Panc1 (cell line): ENCODE measurements around the gene FOXA3. TPM values are rescaled to one million over a fixed set of nuclear protein-coding genes. Genes with fewer than 3 reads are reported as not detected.

Source experiments
- ATAC-seq: fragments of 200-7000 bp; cut with Tn5 transposase; 2 replicates; pipeline ENCODE4 v1.9.1; 2020; ENCODE audit warnings: mild to moderate bottlenecking, moderate library complexity
- BruUV-seq: library from RNA; stranded (reverse); fragments of 400-500 nt; replicated peaks from 2 replicates; lab custom pipeline; 2021; lab: Mats Ljungman, UMichigan
- CTCF ChIA-PET: fragments of 300-600 bp; sonication (Branson Sonifier 250); formaldehyde crosslinking; loops from one replicate; lab custom pipeline; 2022; ENCODE audit warnings: antibody characterized with exemption; lab: Charles Lee
- POLR2A ChIA-PET: fragments of 300-600 bp; sonication (Branson Sonifier 250); formaldehyde crosslinking; loops from one replicate; lab custom pipeline; 2022; ENCODE audit warnings: antibody characterized with exemption; lab: Charles Lee
- DNase-seq: peaks from one replicate; pipeline ENCODE4 v3.0.0-alpha.2; 2010; ENCODE audit warnings: low read depth, low spot score
- H3K27ac ChIP-seq: 2 replicates; pipeline ENCODE4 v1.5.1; 2011; ENCODE audit warnings: mild to moderate bottlenecking, low read length, inconsistent platforms
- H3K27me3 ChIP-seq: fragments of 200-500 bp; sonication (Bioruptor generic); 2 replicates; pipeline ENCODE4 v1.6.0; 2014; ENCODE audit warnings: low read length, inconsistent platforms; ENCODE audit not compliant: control insufficient read depth, insufficient read depth
- H3K36me3 ChIP-seq: fragments of 200-500 bp; sonication (Bioruptor generic); 2 replicates; pipeline ENCODE4 v1.5.1; 2014; ENCODE audit warnings: inconsistent platforms, mild to moderate bottlenecking, low read length, moderate library complexity; ENCODE audit not compliant: control insufficient read depth, insufficient read depth
- H3K4me1 ChIP-seq: 2 replicates; pipeline ENCODE4 v1.5.1; 2011; ENCODE audit warnings: inconsistent platforms, mild to moderate bottlenecking, low read length, moderate library complexity; ENCODE audit not compliant: control insufficient read depth, insufficient read depth
- H3K4me3 ChIP-seq, 2 experiments: 2 replicates each; pipeline ENCODE4 v1.5.1; 2011 to 2012; ENCODE audit warnings: low read depth in 2 of 2, low read length in 2 of 2, mild to moderate bottlenecking in 2 of 2, inconsistent platforms in 1 of 2, moderate library complexity in 1 of 2
- H3K9me3 ChIP-seq: fragments of 200-500 bp; sonication (Bioruptor generic); 2 replicates; pipeline ENCODE4 v1.5.1; 2014; ENCODE audit warnings: low read depth, mild to moderate bottlenecking, inconsistent platforms, low read length, moderate library complexity; ENCODE audit not compliant: control insufficient read depth, insufficient read depth
- POLR2AphosphoS5 ChIP-seq: IDR thresholded peaks from 2 replicates; pipeline ENCODE4 v1.6.1; 2012; ENCODE audit warnings: mild to moderate bottlenecking, low read depth, low read length, moderate library complexity
- SIN3A ChIP-seq: IDR thresholded peaks from 2 replicates; pipeline ENCODE4 v1.6.1; 2012; ENCODE audit warnings: low read depth, mild to moderate bottlenecking, low read length, moderate library complexity, borderline replicate concordance; ENCODE audit not compliant: insufficient read depth
- TCF7L2 ChIP-seq: IDR thresholded peaks from 2 replicates; pipeline ENCODE4 v1.6.1; 2011; ENCODE audit warnings: mild to moderate bottlenecking, low read depth, low read length, inconsistent platforms
- in situ Hi-C: cut with HindIII; loops from 2 replicates; pipeline ENCODE4 v1.10.0; 2016; ENCODE audit warnings: low sequenced_read_pairs, low pct_unique_long_range_greater_than_20kb
- intact Hi-C: fragments of 100-400 bp; cut with micrococcal nuclease; formaldehyde crosslinking; loops from one replicate; pipeline ENCODE4 v1.10.0; 2022; ENCODE audit not compliant: unreplicated experiment
- total RNA-seq: library from RNA; stranded (reverse); gene quantifications from one replicate; pipeline ENCODE4 v1.2.1, GENCODE V29; 2021; ENCODE audit not compliant: unreplicated experiment
- TF ChIP-seq, protein P1 (sequence below): fragments of 450-650 bp; IDR thresholded peaks from 2 replicates; pipeline ENCODE4 v1.5.1; 2017; ENCODE audit warnings: mild to moderate bottlenecking
- TF ChIP-seq, protein P2 (sequence below), 2 experiments: IDR thresholded peaks; 2 replicates each; pipeline ENCODE4 v1.6.1; 2011 to 2012; ENCODE audit warnings: low read depth in 2 of 2, control low read depth in 1 of 2, low read length in 1 of 2, mild to moderate bottlenecking in 1 of 2, moderate library complexity in 1 of 2; ENCODE audit not compliant: insufficient read depth in 1 of 2

Gene FOXA3
- total RNA-seq, 1 experiment from 2014 or later, result 0.26 TPM

DNA sequence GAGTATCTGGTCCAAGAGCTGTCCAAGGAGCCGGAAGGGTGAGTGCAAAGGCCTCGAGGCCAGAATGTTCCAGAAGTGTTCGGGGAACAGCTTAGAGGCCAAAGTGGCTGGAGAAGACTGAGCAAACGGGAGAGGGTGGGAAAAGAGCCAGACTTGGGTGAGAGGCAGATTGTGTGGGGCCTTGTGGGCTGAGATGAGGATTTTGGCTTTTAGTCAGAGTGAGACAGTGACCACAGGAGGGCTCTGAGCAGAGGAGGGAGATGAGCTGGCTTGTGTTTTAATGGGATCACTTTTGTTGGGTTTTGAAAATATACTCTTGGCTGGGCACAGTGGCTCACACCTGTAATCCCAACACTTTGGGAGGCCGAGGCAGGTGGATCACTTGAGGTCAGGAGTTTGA lies 44.8 kb downstream of the FOXA3 start:
- no peaks in the 10 kb centered on the region for H3K36me3 ChIP-seq
- in situ Hi-C loops (no loop called here), intact Hi-C loops (no loop called here)
- ATAC-seq, result no peak
- no TSS peak for BruUV-seq
- no peaks in the 10 kb centered on the region for H3K4me1 ChIP-seq
- no peak for DNase-seq
- no peaks in the 10 kb centered on the region for H3K27me3 ChIP-seq
- no peak overlapping the region for H3K27ac ChIP-seq
- ChIA-PET POLR2A (interaction anchor here (0.5 kb wide), 1 partner anchor 328 kb away, joined by 3 read pairs; no protein-coding TSS in a partner anchor), CTCF (no interaction called here)
- TF ChIP-seq SIN3A, result no peak
- TF ChIP-seq, protein P1, sequence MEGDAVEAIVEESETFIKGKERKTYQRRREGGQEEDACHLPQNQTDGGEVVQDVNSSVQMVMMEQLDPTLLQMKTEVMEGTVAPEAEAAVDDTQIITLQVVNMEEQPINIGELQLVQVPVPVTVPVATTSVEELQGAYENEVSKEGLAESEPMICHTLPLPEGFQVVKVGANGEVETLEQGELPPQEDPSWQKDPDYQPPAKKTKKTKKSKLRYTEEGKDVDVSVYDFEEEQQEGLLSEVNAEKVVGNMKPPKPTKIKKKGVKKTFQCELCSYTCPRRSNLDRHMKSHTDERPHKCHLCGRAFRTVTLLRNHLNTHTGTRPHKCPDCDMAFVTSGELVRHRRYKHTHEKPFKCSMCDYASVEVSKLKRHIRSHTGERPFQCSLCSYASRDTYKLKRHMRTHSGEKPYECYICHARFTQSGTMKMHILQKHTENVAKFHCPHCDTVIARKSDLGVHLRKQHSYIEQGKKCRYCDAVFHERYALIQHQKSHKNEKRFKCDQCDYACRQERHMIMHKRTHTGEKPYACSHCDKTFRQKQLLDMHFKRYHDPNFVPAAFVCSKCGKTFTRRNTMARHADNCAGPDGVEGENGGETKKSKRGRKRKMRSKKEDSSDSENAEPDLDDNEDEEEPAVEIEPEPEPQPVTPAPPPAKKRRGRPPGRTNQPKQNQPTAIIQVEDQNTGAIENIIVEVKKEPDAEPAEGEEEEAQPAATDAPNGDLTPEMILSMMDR, result no peak
- TF ChIP-seq POLR2AphosphoS5, result no peak
- no peak for TF ChIP-seq TCF7L2
- TF ChIP-seq, protein P2, sequence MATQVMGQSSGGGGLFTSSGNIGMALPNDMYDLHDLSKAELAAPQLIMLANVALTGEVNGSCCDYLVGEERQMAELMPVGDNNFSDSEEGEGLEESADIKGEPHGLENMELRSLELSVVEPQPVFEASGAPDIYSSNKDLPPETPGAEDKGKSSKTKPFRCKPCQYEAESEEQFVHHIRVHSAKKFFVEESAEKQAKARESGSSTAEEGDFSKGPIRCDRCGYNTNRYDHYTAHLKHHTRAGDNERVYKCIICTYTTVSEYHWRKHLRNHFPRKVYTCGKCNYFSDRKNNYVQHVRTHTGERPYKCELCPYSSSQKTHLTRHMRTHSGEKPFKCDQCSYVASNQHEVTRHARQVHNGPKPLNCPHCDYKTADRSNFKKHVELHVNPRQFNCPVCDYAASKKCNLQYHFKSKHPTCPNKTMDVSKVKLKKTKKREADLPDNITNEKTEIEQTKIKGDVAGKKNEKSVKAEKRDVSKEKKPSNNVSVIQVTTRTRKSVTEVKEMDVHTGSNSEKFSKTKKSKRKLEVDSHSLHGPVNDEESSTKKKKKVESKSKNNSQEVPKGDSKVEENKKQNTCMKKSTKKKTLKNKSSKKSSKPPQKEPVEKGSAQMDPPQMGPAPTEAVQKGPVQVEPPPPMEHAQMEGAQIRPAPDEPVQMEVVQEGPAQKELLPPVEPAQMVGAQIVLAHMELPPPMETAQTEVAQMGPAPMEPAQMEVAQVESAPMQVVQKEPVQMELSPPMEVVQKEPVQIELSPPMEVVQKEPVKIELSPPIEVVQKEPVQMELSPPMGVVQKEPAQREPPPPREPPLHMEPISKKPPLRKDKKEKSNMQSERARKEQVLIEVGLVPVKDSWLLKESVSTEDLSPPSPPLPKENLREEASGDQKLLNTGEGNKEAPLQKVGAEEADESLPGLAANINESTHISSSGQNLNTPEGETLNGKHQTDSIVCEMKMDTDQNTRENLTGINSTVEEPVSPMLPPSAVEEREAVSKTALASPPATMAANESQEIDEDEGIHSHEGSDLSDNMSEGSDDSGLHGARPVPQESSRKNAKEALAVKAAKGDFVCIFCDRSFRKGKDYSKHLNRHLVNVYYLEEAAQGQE (IDR thresholded peaks at IDR 0.05; ENCODE audit: insufficient read depth in 1 of 2, low read depth in 2 of 2, low read length in 1 of 2), result no peak
- H3K9me3 ChIP-seq, result no peaks in the 10 kb centered on the region
- no peak overlapping the region for H3K4me3 ChIP-seq

DNA sequence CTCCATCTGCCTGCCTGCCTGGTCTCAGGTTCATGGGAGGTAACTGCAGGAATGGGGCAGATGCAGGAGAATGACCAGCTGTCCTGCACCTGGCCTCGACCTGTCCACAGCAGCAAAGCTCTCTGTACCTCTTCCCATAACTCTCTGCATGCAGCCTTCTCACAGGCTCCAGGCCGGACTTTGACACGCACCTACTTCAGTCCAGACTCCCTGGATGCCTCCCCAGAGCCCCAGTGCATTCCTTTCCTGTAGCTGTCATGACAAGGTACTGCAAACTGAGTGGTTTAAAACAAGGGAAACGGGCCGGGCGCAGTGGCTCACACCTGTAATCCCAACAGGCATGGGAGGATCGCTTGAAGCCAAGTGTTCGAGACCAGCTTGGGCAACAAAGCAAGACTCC lies 47.2 kb downstream of the FOXA3 start:
- no peak for ATAC-seq
- no TSS peak for BruUV-seq
- Histone ChIP-seq H3K27ac (no peak overlapping the region), H3K27me3 (no peaks in the 10 kb centered on the region), H3K36me3 (no peaks in the 10 kb centered on the region), H3K9me3 (no peaks in the 10 kb centered on the region), H3K4me1 (no peaks in the 10 kb centered on the region), H3K4me3 (no peak overlapping the region)
- POLR2A ChIA-PET, result no interaction called here
- intact Hi-C loops (no loop called here), in situ Hi-C loops (no loop called here)
- CTCF ChIA-PET, result no interaction called here
- DNase-seq, result no peak
- TF ChIP-seq, protein P1, result no peak
- TF ChIP-seq, protein P2 (IDR thresholded peaks at IDR 0.05; ENCODE audit: insufficient read depth in 1 of 2, low read depth in 2 of 2, low read length in 1 of 2), result no peak
- TF ChIP-seq SIN3A (no peak), POLR2AphosphoS5 (no peak), TCF7L2 (no peak)
